Esophagus (tissue), 2 donors: ENCODE measurements around the gene RERG. TPM values are rescaled to one million over a fixed set of nuclear protein-coding genes. Genes with fewer than 3 reads are reported as not detected.

Source experiments
- H3K27ac ChIP-seq, 2 donors: one replicate each; pipeline ENCODE4 v1.5.1; 2013; ENCODE audit warnings: low read depth in 2 of 2, mild to moderate bottlenecking in 2 of 2, inconsistent platforms in 1 of 2, low read length in 1 of 2, moderate library complexity in 1 of 2
- H3K27me3 ChIP-seq, 2 donors: one replicate each; pipeline ENCODE4 v1.6.1; 2013; ENCODE audit warnings: low read length in 2 of 2, control low read depth in 1 of 2, mild to moderate bottlenecking in 1 of 2; ENCODE audit not compliant: insufficient read depth in 2 of 2, control insufficient read depth in 1 of 2
- H3K36me3 ChIP-seq, 2 donors: one replicate each; pipeline ENCODE4 v1.6.1; 2013; ENCODE audit warnings: low read length in 1 of 2; ENCODE audit not compliant: control insufficient read depth in 2 of 2, insufficient read depth in 2 of 2
- H3K4me1 ChIP-seq, 2 donors: one replicate each; pipeline ENCODE4 v1.6.1; 2013; ENCODE audit warnings: low read length in 1 of 2; ENCODE audit not compliant: control insufficient read depth in 2 of 2, insufficient read depth in 2 of 2
- H3K4me3 ChIP-seq, 2 donors: one replicate each; pipeline ENCODE4 v1.5.1; 2013; ENCODE audit warnings: low read length in 2 of 2, mild to moderate bottlenecking in 2 of 2, low read depth in 1 of 2, moderate library complexity in 1 of 2
- H3K9me3 ChIP-seq, 2 donors: one replicate each; pipeline ENCODE4 v1.6.1; 2013; ENCODE audit warnings: mild to moderate bottlenecking in 2 of 2, low read depth in 1 of 2, low read length in 1 of 2, moderate library complexity in 1 of 2; ENCODE audit not compliant: control insufficient read depth in 2 of 2, insufficient read depth in 1 of 2
- WGBS, 2 donors: extraction: QIAGEN DNeasy Blood & Tissue Kit; methylation state at CpG; one replicate each; pipeline ENCODE4 v1.1.7; 2013; 5-methylcytosine and 5-hydroxymethylcytosine counted together
- polyA plus RNA-seq, 2 donors: library from polyadenylated mRNA; stranded (reverse); fragments of 200-250 nt; gene quantifications; one replicate each; pipeline ENCODE4 v1.2.3, GENCODE V29; 2013
- donor health status: healthy with polysubstance abuse.
- donor health status: Bipolar disorder and iron deficiency.

Gene RERG
- polyA plus RNA-seq: 1 to 10 TPM; 2.3 to 3.2 TPM

DNA sequence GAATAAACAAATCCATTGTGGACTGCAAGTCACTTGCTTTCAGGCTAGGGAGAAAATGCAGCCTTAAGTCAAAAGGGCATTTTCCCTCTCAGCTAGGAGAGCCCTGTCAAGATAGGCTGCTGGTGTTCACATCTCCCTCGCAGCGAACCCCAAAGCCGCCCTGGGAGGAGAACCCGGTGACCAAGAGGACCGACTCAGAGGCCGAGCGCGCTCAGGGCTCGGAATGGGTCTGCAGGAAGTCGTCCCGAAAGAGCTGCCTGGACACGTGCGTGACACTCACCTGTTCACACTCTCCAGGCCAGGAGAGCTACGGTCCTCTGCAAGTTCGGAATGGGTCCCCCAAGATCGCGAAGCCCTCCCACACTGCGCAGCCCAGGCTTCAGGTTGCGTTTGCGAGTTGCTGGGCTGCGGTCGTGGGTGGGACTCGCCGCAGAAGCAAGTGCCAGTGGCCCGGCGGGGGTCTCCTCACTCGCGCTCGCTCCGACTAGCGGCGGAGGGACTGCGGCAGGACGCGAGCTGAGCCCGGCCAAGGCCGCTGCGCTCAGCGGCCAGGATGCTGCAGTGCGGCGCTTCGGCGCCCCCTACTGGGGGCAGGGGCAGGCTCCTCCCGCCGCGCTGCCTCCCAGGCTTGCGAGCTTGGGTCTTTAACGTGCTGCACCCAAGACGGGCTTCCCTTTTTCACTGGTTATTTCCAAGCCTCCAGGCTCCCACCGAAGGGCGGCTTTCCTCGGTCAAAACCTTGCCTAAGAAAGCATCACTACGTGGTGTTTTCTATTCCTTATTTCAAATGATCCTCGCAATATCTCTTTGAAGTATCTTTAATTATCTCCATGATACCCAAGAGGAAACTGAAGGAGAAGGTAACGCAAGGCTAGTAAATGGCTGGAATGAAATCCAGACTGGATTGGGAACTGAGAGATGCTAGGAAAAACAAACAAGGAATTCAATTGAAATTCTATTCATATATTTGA is at the start of gene RERG:
Gene RERG, minus strand, starts transcription at position 503 of the 971 bp plus-strand sequence. CDS start 3,928 bp downstream, outside the sequence.
- 5 to 8% methylated on average over 55 of the region's 55 CpGs for WGBS, 2 donors
- Histone ChIP-seq H3K4me3 (peak within 1 kb of the TSS; percentile 47 to 61), H3K27ac (peak within 1 kb of the TSS; percentile 73 to 78), H3K9me3 (no peaks in the 10 kb centered on the region), H3K4me1 (peaks cover 3 to 4% of the 10 kb centered on the region in 2 donors), H3K27me3 (no peaks in the 10 kb centered on the region), H3K36me3 (no peaks in the 10 kb centered on the region)

DNA sequence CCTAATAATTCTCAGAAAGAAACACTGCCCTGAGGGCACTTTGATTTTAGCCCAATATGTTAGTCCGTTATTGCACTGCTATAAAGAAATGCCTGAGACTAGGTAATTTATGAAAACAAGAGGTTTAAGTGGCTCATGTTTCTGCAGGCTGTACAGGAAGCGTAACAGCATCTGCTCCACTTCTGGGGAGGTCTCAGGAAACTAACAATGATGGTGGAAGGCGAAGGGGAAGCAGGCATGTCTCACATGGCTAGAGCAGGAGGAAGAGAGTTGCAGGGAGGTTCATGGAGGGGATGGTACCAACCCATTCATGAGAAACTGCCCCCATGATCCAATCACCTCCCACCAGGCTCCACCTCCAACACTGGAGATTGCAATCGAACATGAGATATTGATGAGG is 49.4 kb upstream of the RERG start:
- no peaks in the 10 kb centered on the region for H3K9me3 ChIP-seq

GRCh38 chr12:15268927-15269552 is 47.8 kb upstream of the RERG start:
- H3K4me3 ChIP-seq: no peak overlapping the region
- no peak overlapping the region for H3K27ac ChIP-seq
- 0 to 3% methylated on average over 2 of the region's 2 CpGs for WGBS, 2 donors
- no peaks in the 10 kb centered on the region for H3K9me3 ChIP-seq
- H3K36me3 ChIP-seq: no peaks in the 10 kb centered on the region
- no peaks in the 10 kb centered on the region for H3K4me1 ChIP-seq
- no peaks in the 10 kb centered on the region for H3K27me3 ChIP-seq

More for the DNA sequence above, 49.4 kb upstream of the RERG start:
- Histone ChIP-seq H3K27ac (no peak overlapping the region), H3K4me3 (no peak overlapping the region), H3K36me3 (no peaks in the 10 kb centered on the region), H3K4me1 (no peaks in the 10 kb centered on the region), H3K27me3 (no peaks in the 10 kb centered on the region)
- 67 to 73% methylated on average over 4 of the region's 4 CpGs for WGBS, 2 donors

- 82 to 88% methylated on average over 1 of the region's 1 CpG for WGBS, 2 donors
- no peaks in the 10 kb centered on the region for H3K9me3 ChIP-seq
- H3K4me1 ChIP-seq: no peaks in the 10 kb centered on the region
- H3K4me3 ChIP-seq: no peak overlapping the region
- no peak overlapping the region for H3K27ac ChIP-seq
- H3K36me3 ChIP-seq: no peaks in the 10 kb centered on the region
- H3K27me3 ChIP-seq: no peaks in the 10 kb centered on the region
These were observed 47.1 kb upstream of the RERG start for GRCh38 chr12:15268309-15268708.

DNA sequence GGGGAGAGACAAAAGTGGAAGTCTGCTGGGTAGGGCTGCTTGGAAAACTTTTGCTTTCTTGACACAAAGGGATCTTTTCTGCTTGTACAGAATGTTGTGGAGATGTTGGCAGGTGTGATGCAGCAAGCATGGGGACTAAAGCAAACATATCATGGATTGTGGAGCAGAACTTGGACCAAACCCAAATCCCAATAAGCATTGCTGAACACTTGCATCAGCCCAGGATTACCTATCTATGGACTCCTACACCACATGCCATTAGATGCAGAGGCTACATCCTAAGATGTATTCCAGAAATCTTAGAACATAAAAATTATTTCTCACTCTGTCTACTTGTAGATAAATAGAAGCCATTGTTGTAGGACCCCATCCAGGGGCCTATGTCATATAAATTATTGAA is 44.7 kb upstream of the RERG start:
- Histone ChIP-seq H3K4me1 (no peaks in the 10 kb centered on the region), H3K27me3 (no peaks in the 10 kb centered on the region), H3K27ac (no peak overlapping the region), H3K36me3 (no peaks in the 10 kb centered on the region), H3K9me3 (no peaks in the 10 kb centered on the region), H3K4me3 (no peak overlapping the region)

- no peak overlapping the region for H3K4me3 ChIP-seq
- no peaks in the 10 kb centered on the region for H3K4me1 ChIP-seq
- H3K9me3 ChIP-seq: no peaks in the 10 kb centered on the region
- no peak overlapping the region for H3K27ac ChIP-seq
- H3K27me3 ChIP-seq: no peaks in the 10 kb centered on the region
- 46 to 47% methylated on average over 4 of the region's 4 CpGs for WGBS, 2 donors
- H3K36me3 ChIP-seq: no peaks in the 10 kb centered on the region
These were observed 35.5 kb upstream of the RERG start for GRCh38 chr12:15256761-15257160.

DNA sequence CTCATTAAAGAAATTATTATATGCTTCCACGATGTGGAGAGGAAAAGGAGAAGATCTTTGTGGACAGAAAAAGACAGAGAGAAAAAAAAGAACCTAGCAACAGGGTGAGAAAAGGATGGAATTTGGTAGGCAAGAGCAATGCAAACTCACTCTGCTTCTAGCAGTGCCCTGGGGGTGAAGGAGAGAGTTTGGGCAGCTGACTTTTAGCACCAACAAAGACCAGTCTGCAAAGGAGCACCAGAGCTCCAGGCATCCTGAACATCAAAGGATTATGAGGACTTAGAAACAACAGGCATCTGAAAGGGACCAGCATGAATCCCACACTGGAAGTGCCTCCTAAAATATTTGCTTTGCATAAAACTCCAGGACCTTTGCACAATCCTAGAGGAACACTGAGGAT is 32.8 kb upstream of the RERG start:
- WGBS, 2 donors: 54 to 58% methylated on average over 1 of the region's 1 CpG
- Histone ChIP-seq H3K27ac (no peak overlapping the region), H3K27me3 (no peaks in the 10 kb centered on the region)

DNA sequence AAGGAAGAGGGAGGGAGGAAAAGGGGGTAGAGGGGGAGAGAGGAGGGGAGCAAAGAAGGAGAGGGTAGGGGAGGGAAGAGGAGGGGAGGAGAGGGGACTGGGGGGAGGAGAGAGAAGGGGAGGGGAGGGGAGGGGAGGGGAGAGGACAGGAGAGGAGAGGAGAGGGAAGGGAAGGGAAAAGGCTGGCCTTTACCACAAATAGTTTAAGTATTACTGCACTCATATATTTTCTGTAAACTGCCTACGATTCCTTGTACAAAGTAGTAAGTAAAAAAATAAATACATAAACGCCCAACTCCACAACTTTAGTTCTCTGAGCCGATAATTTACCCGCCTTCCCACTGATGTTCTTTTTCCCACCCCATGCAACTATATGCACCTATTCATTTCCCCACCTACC is 23.7 kb upstream of the RERG start:
- no peak overlapping the region for H3K4me3 ChIP-seq
- no peaks in the 10 kb centered on the region for H3K4me1 ChIP-seq
- no peaks in the 10 kb centered on the region for H3K9me3 ChIP-seq
- no peaks in the 10 kb centered on the region for H3K36me3 ChIP-seq
- no peaks in the 10 kb centered on the region for H3K27me3 ChIP-seq
- WGBS, 2 donors: 88 to 92% methylated on average over 4 of the region's 4 CpGs
- no peak overlapping the region for H3K27ac ChIP-seq

More for the DNA sequence above, 32.8 kb upstream of the RERG start:
- Histone ChIP-seq H3K36me3 (no peaks in the 10 kb centered on the region), H3K9me3 (no peaks in the 10 kb centered on the region), H3K4me3 (no peak overlapping the region), H3K4me1 (no peaks in the 10 kb centered on the region)

- Histone ChIP-seq H3K36me3 (no peaks in the 10 kb centered on the region), H3K4me3 (no peak overlapping the region), H3K9me3 (no peaks in the 10 kb centered on the region), H3K4me1 (no peaks in the 10 kb centered on the region), H3K27me3 (no peaks in the 10 kb centered on the region), H3K27ac (no peak overlapping the region)
- 28 to 42% methylated on average over 2 of the region's 2 CpGs for WGBS, 2 donors
These were observed 23.1 kb upstream of the RERG start for GRCh38 chr12:15244341-15244740.
